Measurements from ENCODE around the gene SLC6A17.

SLC6A17 gene
- long read RNA-seq, partial matches to known transcripts = 0 of 1 reads
- long read RNA-seq, other reads (novel, unspliced or antisense) = 1 of 1 reads

- DNase-seq (ENCODE audit: low read depth in 1 of 2, low spot score in 1 of 2) = no peak
- H3K27me3 ChIP-seq (ENCODE audit: insufficient read depth, poor library complexity, severe bottlenecking) = peaks cover 34% of the 10 kb centered on the region
- H3K27ac ChIP-seq (replicated peaks) = no peak within 1 kb of the TSS
- no peak for TF ChIP-seq CTCF (IDR thresholded peaks at IDR 0.05; ENCODE audit: insufficient read depth, low read length)
- TF ChIP-seq SPI1 (IDR thresholded peaks at IDR 0.05; ENCODE audit: borderline replicate concordance, low read depth) = no peak
- no peak within 1 kb of the TSS for H3K4me3 ChIP-seq (replicated peaks; ENCODE audit: insufficient read depth, low read length)
Measured at GRCh38 chr1:110150330-110151174, at the start of gene SLC6A17. Gene SLC6A17, plus strand, starts transcription at chr1:110150494. Its CDS starts 16,436 bp downstream, at chr1:110166930.

DNA sequence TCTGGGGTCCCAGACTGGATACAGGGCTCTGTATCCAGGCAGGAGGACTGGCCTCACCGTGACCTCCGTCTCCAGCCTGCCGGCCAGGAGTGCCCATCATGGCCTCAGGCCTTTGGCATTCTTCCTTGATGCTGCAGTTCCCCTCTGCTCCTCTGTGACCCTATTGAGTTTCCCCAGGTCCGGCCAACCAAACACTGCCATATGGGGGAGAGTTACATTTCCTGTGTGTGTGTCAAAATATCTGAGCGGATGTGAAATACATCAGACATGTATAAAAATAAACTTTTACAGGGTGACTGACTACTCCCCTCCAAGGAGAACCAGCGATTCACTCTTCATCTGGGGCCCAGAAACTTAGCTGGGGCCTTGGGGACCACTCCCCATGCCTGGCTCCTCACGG lies 48.2 kb upstream of the SLC6A17 start:
- Histone ChIP-seq H3K4me3 (replicated peaks; ENCODE audit: insufficient read depth, low read length) (no peak overlapping the region), H3K27me3 (ENCODE audit: insufficient read depth, poor library complexity, severe bottlenecking) (peaks cover 2% of the 10 kb centered on the region), H3K27ac (replicated peaks) (no peak overlapping the region)
- TF ChIP-seq SPI1 (IDR thresholded peaks at IDR 0.05; ENCODE audit: borderline replicate concordance, low read depth) (no peak), REST (IDR thresholded peaks at IDR 0.05; ENCODE audit: insufficient replicate concordance, low read depth) (no peak), CTCF (IDR thresholded peaks at IDR 0.05; ENCODE audit: insufficient read depth, low read length) (no peak), GABPA (IDR thresholded peaks at IDR 0.05; ENCODE audit: low read depth) (no peak), POLR2AphosphoS5 (IDR thresholded peaks at IDR 0.05; ENCODE audit: low read depth) (no peak)
- no peak for DNase-seq (ENCODE audit: low read depth in 1 of 2, low spot score in 1 of 2)

- peak; percentile 39 to 57 for DNase-seq (ENCODE audit: low read depth in 1 of 2, low spot score in 1 of 2)
- TF ChIP-seq GABPA (IDR thresholded peaks at IDR 0.05; ENCODE audit: low read depth) = no peak
- TF ChIP-seq CTCF (IDR thresholded peaks at IDR 0.05; ENCODE audit: insufficient read depth, low read length) = peak; percentile 98
- no peak for TF ChIP-seq SPI1 (IDR thresholded peaks at IDR 0.05; ENCODE audit: borderline replicate concordance, low read depth)
- H3K27ac ChIP-seq (replicated peaks) = no peak overlapping the region
- no peak overlapping the region for H3K4me3 ChIP-seq (replicated peaks; ENCODE audit: insufficient read depth, low read length)
- H3K27me3 ChIP-seq (ENCODE audit: insufficient read depth, poor library complexity, severe bottlenecking) = no peaks in the 10 kb centered on the region
Measured at GRCh38 chr1:110106013-110106941, 44.0 kb upstream of the SLC6A17 start.

DNA sequence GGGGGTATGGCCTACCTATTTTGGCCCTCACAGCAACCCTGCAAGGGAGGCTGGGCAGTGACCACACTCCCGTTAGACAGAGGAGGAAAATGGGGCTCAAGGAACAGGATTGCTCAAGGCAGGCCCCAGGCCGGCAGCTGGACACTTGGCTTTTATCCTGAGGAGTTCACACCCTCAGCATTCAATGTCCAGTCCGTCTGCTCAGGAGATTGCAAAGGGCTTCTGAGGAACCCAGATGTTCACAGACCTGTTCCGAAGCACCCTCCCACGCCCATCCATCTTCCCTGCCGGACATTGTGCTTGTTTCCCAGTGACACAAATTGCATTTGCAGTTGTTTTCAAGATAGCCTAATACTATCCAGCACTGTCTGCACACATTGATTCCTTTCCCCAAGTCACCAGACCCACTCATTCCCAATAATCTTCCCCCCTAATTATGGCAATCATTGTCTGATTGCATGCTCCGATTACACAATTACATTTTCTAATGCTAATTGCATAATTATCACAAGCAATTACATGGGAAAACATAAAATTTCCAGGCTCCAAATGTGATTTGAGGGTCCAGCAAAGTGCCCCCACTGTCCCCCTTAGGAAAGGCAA lies 42.3 kb upstream of the SLC6A17 start:
- Histone ChIP-seq H3K27me3 (ENCODE audit: insufficient read depth, poor library complexity, severe bottlenecking) (peaks cover 8% of the 10 kb centered on the region), H3K27ac (replicated peaks) (no peak overlapping the region), H3K4me3 (replicated peaks; ENCODE audit: insufficient read depth, low read length) (no peak overlapping the region)
- no peak for TF ChIP-seq SPI1 (IDR thresholded peaks at IDR 0.05; ENCODE audit: borderline replicate concordance, low read depth)
- no peak for TF ChIP-seq CTCF (IDR thresholded peaks at IDR 0.05; ENCODE audit: insufficient read depth, low read length)
- no peak for TF ChIP-seq GABPA (IDR thresholded peaks at IDR 0.05; ENCODE audit: low read depth)
- no peak for TF ChIP-seq REST (IDR thresholded peaks at IDR 0.05; ENCODE audit: insufficient replicate concordance, low read depth)
- no peak for TF ChIP-seq POLR2AphosphoS5 (IDR thresholded peaks at IDR 0.05; ENCODE audit: low read depth)
- no peak for DNase-seq (ENCODE audit: low read depth in 1 of 2, low spot score in 1 of 2)
